PC-9 (cell line): ENCODE measurements around the gene MATN1. TPM values are rescaled to one million over a fixed set of nuclear protein-coding genes. Genes with fewer than 3 reads are reported as not detected.
"Not testable (repeated sequence)": the region's sequence is repeated elsewhere in the genome, so short reads cannot be mapped to it uniquely, and the experiment has no call there.

ENCODE experiments used
- BruUV-seq: library from RNA; stranded (reverse); fragments of 400-500 nt; replicated peaks from 2 replicates; lab custom pipeline; 2021; lab: Mats Ljungman, UMichigan
- CTCF ChIA-PET: fragments of 300-600 bp; sonication (Branson Sonifier 250); formaldehyde crosslinking; loops from one replicate; lab custom pipeline; 2022; ENCODE audit warnings: antibody characterized with exemption; lab: Charles Lee
- POLR2A ChIA-PET: fragments of 300-600 bp; sonication (Branson Sonifier 250); formaldehyde crosslinking; loops from one replicate; lab custom pipeline; 2022; ENCODE audit warnings: antibody characterized with exemption; ENCODE audit not compliant: unreplicated experiment; lab: Charles Lee
- DNase-seq, 2 experiments: peaks; one replicate each; pipeline versions ENCODE4 v3.0.0 to v3.0.0-alpha.2; 2015 to 2022; ENCODE audit warnings: mixed read lengths in 1 of 2
- H2AFZ ChIP-seq: fragments of 200-600 bp; sonication (generic); 2 replicates; pipeline ENCODE4 v1.8.1; 2017; ENCODE audit warnings: antibody characterized with exemption
- H3F3A ChIP-seq: fragments of 200-600 bp; sonication (generic); 2 replicates; pipeline ENCODE4 v1.8.1; 2017; ENCODE audit warnings: antibody characterized with exemption, mild to moderate bottlenecking, low read depth; ENCODE audit not compliant: insufficient read depth
- H3K27ac ChIP-seq: fragments of 200-600 bp; sonication (generic); 2 replicates; pipeline ENCODE4 v1.6.1; 2016; ENCODE audit warnings: mixed run types
- H3K27me3 ChIP-seq: fragments of 200-600 bp; sonication (generic); 2 replicates; pipeline ENCODE4 v1.6.1; 2016; ENCODE audit warnings: low read depth, mixed run types; ENCODE audit not compliant: insufficient read depth
- H3K36me3 ChIP-seq: fragments of 200-600 bp; sonication (generic); 2 replicates; pipeline ENCODE4 v1.6.1; 2016; ENCODE audit warnings: low read depth, mixed run types
- H3K4me1 ChIP-seq: fragments of 200-600 bp; sonication (generic); replicated peaks from 2 replicates; pipeline ENCODE4 v1.6.1; 2016; ENCODE audit warnings: mixed run types; ENCODE audit not compliant: insufficient read depth
- H3K4me2 ChIP-seq: fragments of 200-600 bp; sonication (generic); 2 replicates; pipeline ENCODE4 v1.6.1; 2017; ENCODE audit warnings: mixed run types
- H3K4me3 ChIP-seq: fragments of 200-600 bp; sonication (generic); 2 replicates; pipeline ENCODE4 v1.6.1; 2016; ENCODE audit warnings: mixed run types
- H3K79me2 ChIP-seq: fragments of 200-600 bp; sonication (generic); 2 replicates; pipeline ENCODE4 v1.6.1; 2017; ENCODE audit warnings: low read depth, mixed run types
- H3K9me2 ChIP-seq: fragments of 200-600 bp; sonication (generic); 2 replicates; pipeline ENCODE4 v1.8.1; 2017; ENCODE audit warnings: mild to moderate bottlenecking; ENCODE audit not compliant: insufficient read depth
- H3K9me3 ChIP-seq: fragments of 200-600 bp; sonication (generic); 2 replicates; pipeline ENCODE4 v1.8.1; 2016; ENCODE audit warnings: low read depth; ENCODE audit not compliant: insufficient read depth
- H4K20me1 ChIP-seq: fragments of 200-600 bp; sonication (generic); 2 replicates; pipeline ENCODE4 v1.8.1; 2017; ENCODE audit not compliant: insufficient read depth
- CTCF ChIP-seq: fragments of 200-600 bp; sonication (generic); conservative IDR thresholded peaks from 2 replicates; pipeline ENCODE4 v1.6.1; 2017; ENCODE audit warnings: mixed run types, antibody characterized with exemption, mild to moderate bottlenecking, moderate library complexity
- EZH2 ChIP-seq: fragments of 200-600 bp; sonication (generic); IDR thresholded peaks from 2 replicates; pipeline ENCODE4 v1.8.0; 2017; ENCODE audit warnings: antibody characterized with exemption, low read depth
- intact Hi-C: fragments of 100-400 bp; cut with micrococcal nuclease; formaldehyde crosslinking; loops from one replicate; pipeline ENCODE4 v1.10.0; 2022; ENCODE audit not compliant: unreplicated experiment
- total RNA-seq: library from RNA; stranded (reverse); gene quantifications from 2 replicates; pipeline ENCODE4 v1.2.3, GENCODE V29; 2021

MATN1 gene
- total RNA-seq, 1 experiment from 2014 or later = 0.37 TPM

- no peak overlapping the region for H3K4me3 ChIP-seq
- no peak overlapping the region for H3K4me2 ChIP-seq
- H3K27me3 ChIP-seq = no peaks in the 10 kb centered on the region
- BruUV-seq = no TSS peak
- H3F3A ChIP-seq = no peaks in the 10 kb centered on the region
- intact Hi-C loops = no loop called here
- H3K27ac ChIP-seq = no peak overlapping the region
- no peaks in the 10 kb centered on the region for H3K9me2 ChIP-seq
- no peaks in the 10 kb centered on the region for H3K36me3 ChIP-seq
- ChIA-PET POLR2A (no interaction called here), CTCF (interaction anchor here (0.6 kb wide), 1 partner anchor 548 kb away, joined by 11 read pairs; no protein-coding TSS in a partner anchor)
- H3K79me2 ChIP-seq = no peaks in the 10 kb centered on the region
- no peaks in the 10 kb centered on the region for H3K9me3 ChIP-seq
- no peaks in the 10 kb centered on the region for H3K4me1 ChIP-seq
- TF ChIP-seq CTCF (no peak), EZH2 (no peak)
- no peak overlapping the region for H2AFZ ChIP-seq
- no peaks in the 10 kb centered on the region for H4K20me1 ChIP-seq
- no peak for DNase-seq
Measured at GRCh38 chr1:30768830-30769718, 45.7 kb upstream of the MATN1 start.

- Histone ChIP-seq H3K79me2 (no peaks in the 10 kb centered on the region), H3K36me3 (no peaks in the 10 kb centered on the region), H3K4me1 (no peaks in the 10 kb centered on the region), H3K9me2 (no peaks in the 10 kb centered on the region), H3F3A (no peaks in the 10 kb centered on the region), H2AFZ (no peak overlapping the region), H3K4me3 (no peak overlapping the region), H3K27ac (no peak overlapping the region), H3K9me3 (no peaks in the 10 kb centered on the region), H3K4me2 (no peak overlapping the region), H4K20me1 (no peaks in the 10 kb centered on the region), H3K27me3 (no peaks in the 10 kb centered on the region)
- no peak for DNase-seq
- intact Hi-C loops = no loop called here
- no peak for TF ChIP-seq EZH2
- no peak for TF ChIP-seq CTCF
- BruUV-seq = no TSS peak
- CTCF ChIA-PET = no interaction called here
- POLR2A ChIA-PET = no interaction called here
Measured at GRCh38 chr1:30768159-30768829, 44.9 kb upstream of the MATN1 start.

GRCh38 chr1:30766948-30767347, 43.6 kb upstream of the MATN1 start:
- intact Hi-C loops, H3K4me3 ChIP-seq, POLR2A ChIA-PET, H4K20me1 ChIP-seq, H3K36me3 ChIP-seq, H3F3A ChIP-seq, H3K27ac ChIP-seq, H3K79me2 ChIP-seq, DNase-seq, H3K27me3 ChIP-seq, BruUV-seq, H2AFZ ChIP-seq, H3K4me2 ChIP-seq, H3K9me2 ChIP-seq, H3K9me3 ChIP-seq, H3K4me1 ChIP-seq: not testable (repeated sequence)
- CTCF ChIA-PET = interaction anchor here (0.8 kb wide), 1 partner anchor 13 kb away, joined by 3 read pairs; no protein-coding TSS in a partner anchor
